Activated CD8-positive, alpha-beta T cell treated with anti-CD3 and anti-CD28 coated beads, Interleukin-2, amount 10 ng/mL, durations not matched to agents 7 days and 5 days (primary cell): ENCODE data around the gene CPHXL2. TPM values are rescaled to one million over a fixed set of nuclear protein-coding genes. Genes with fewer than 3 reads are reported as not detected.
A peak's percentile ranks its signal among the peaks of the same experiment; 100 is the strongest.

Experiments
- ATAC-seq: fragments of 150-1000 bp; cut with Tn5 transposase; one replicate; pipeline ENCODE4 v1.10.0; 2021; ENCODE audit warnings: moderate library complexity
- CTCF ChIA-PET: fragments of 350-600 bp; sonication (Branson Sonifier 250); formaldehyde crosslinking; loops from one replicate; lab custom pipeline; 2021; ENCODE audit warnings: antibody characterized with exemption; lab: Charles Lee
- POLR2A ChIA-PET: fragments of 350-600 bp; sonication (Branson Sonifier 250); formaldehyde crosslinking; loops from one replicate; lab custom pipeline; 2021; ENCODE audit warnings: antibody characterized with exemption; lab: Charles Lee
- DNase-seq: peaks from one replicate; pipeline ENCODE4 v3.0.0-alpha.2; 2020
- H3K27ac Mint-ChIP-seq: one replicate; pipeline ENCODE4 v1.8.0; 2021; ENCODE audit warnings: mild to moderate bottlenecking, mixed read lengths
- H3K27me3 Mint-ChIP-seq: one replicate; pipeline ENCODE4 v1.8.0; 2021; ENCODE audit warnings: low read depth, mixed read lengths
- H3K36me3 Mint-ChIP-seq: one replicate; pipeline ENCODE4 v1.8.0; 2021; ENCODE audit warnings: low read depth, mixed read lengths
- H3K4me1 Mint-ChIP-seq: one replicate; pipeline ENCODE4 v1.8.0; 2021; ENCODE audit warnings: low read depth, mixed read lengths
- H3K4me3 Mint-ChIP-seq: one replicate; pipeline ENCODE4 v1.8.0; 2021; ENCODE audit warnings: mild to moderate bottlenecking, mixed read lengths
- H3K9me3 Mint-ChIP-seq: one replicate; pipeline ENCODE4 v1.8.0; 2022; ENCODE audit warnings: mixed read lengths; ENCODE audit not compliant: insufficient read depth
- total RNA-seq, 2 experiments: library from RNA; stranded (reverse); gene quantifications; one replicate each; pipeline ENCODE4 v1.2.3, GENCODE V29; 2021

The CPHXL2 gene
- total RNA-seq, 2 experiments from 2014 or later: not detected

- H3K27me3 Mint-ChIP-seq: no peaks in the 10 kb centered on the region
- ChIA-PET POLR2A (interaction anchor here (0.7 to 3.7 kb wide), 2 partner anchors 11 to 29 kb away, joined by 3 to 88 read pairs; partner anchors contain the start of genes KARS1 and TERF2IP), CTCF (interaction anchor here (0.7 to 2.6 kb wide), 8 partner anchors 21 to 155 kb away, joined by 3 to 20 read pairs (median 6); no protein-coding TSS in a partner anchor)
- no peak for ATAC-seq
- H3K27ac Mint-ChIP-seq: peak overlapping the region; percentile 16
- H3K4me3 Mint-ChIP-seq: peak overlapping the region; percentile 3
- peaks cover 40% of the 10 kb centered on the region for H3K36me3 Mint-ChIP-seq
- peaks cover 33% of the 10 kb centered on the region for H3K4me1 Mint-ChIP-seq
- DNase-seq: peak; percentile 30
- H3K9me3 Mint-ChIP-seq: no peaks in the 10 kb centered on the region
Observed at GRCh38 chr16:75620326-75621169, 56.3 kb downstream of the CPHXL2 start.

GRCh38 chr16:75618780-75619179 is 58.0 kb downstream of the CPHXL2 start:
- ATAC-seq (no peak), DNase-seq (no peak)
- no peaks in the 10 kb centered on the region for H3K9me3 Mint-ChIP-seq
- ChIA-PET CTCF (interaction anchor here (2.0 kb wide), 1 partner anchor 102 kb away, joined by 7 read pairs; no protein-coding TSS in a partner anchor), POLR2A (interaction anchor here (0.6 kb wide), 1 partner anchor 19 kb away, joined by 4 read pairs; no protein-coding TSS in a partner anchor)
- peaks cover 44% of the 10 kb centered on the region for H3K36me3 Mint-ChIP-seq
- peaks cover 33% of the 10 kb centered on the region for H3K4me1 Mint-ChIP-seq
- peak overlapping the region; percentile 5 for H3K27ac Mint-ChIP-seq
- H3K4me3 Mint-ChIP-seq: no peak overlapping the region
- H3K27me3 Mint-ChIP-seq: no peaks in the 10 kb centered on the region

GRCh38 chr16:75617121-75617520 is 59.7 kb downstream of the CPHXL2 start:
- Mint-ChIP-seq H3K4me3 (no peak overlapping the region), H3K27me3 (no peaks in the 10 kb centered on the region), H3K4me1 (peaks cover 29% of the 10 kb centered on the region), H3K9me3 (no peaks in the 10 kb centered on the region), H3K36me3 (peaks cover 55% of the 10 kb centered on the region), H3K27ac (peak overlapping the region; percentile 79)
- DNase-seq (no peak), ATAC-seq (no peak)
- POLR2A ChIA-PET: no interaction called here
- CTCF ChIA-PET: no interaction called here

DNA sequence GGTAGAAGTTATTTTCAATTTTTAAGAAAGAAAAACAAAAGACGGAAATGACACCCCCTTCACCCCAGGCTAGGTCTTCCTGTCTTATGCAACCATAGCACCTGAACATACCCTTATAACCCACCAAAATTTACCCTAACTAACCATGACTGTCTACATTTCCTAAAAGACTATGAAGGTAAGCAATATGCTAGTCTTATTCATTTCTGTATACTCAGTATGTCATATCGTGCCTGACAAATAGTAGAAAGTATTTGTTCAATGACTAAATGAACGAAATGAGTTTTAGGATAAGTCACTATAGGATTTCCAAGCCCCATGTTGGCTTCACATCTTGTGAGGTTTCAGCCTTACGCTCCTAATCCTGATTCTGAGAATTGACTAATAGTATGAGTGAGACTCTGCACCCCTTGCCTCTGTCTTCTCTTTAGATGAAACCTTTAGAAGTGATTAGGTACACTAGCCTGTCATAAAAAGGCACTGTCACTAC is 60.2 kb downstream of the CPHXL2 start:
- no peaks in the 10 kb centered on the region for H3K9me3 Mint-ChIP-seq
- ATAC-seq (peak; percentile 15), DNase-seq (no peak)
- H3K27me3 Mint-ChIP-seq: no peaks in the 10 kb centered on the region
- H3K36me3 Mint-ChIP-seq: peaks cover 56% of the 10 kb centered on the region
- POLR2A ChIA-PET: interaction anchor here (2.0 kb wide), 1 partner anchor 31 kb away, joined by 4 read pairs; the partner anchor contains the start of genes KARS1 and TERF2IP
- H3K4me1 Mint-ChIP-seq: peaks cover 23% of the 10 kb centered on the region
- H3K27ac Mint-ChIP-seq: peak overlapping the region; percentile 79
- no peak overlapping the region for H3K4me3 Mint-ChIP-seq
- CTCF ChIA-PET: interaction anchor here (0.6 kb wide), 1 partner anchor 52 kb away, joined by 3 read pairs; no protein-coding TSS in a partner anchor

DNA sequence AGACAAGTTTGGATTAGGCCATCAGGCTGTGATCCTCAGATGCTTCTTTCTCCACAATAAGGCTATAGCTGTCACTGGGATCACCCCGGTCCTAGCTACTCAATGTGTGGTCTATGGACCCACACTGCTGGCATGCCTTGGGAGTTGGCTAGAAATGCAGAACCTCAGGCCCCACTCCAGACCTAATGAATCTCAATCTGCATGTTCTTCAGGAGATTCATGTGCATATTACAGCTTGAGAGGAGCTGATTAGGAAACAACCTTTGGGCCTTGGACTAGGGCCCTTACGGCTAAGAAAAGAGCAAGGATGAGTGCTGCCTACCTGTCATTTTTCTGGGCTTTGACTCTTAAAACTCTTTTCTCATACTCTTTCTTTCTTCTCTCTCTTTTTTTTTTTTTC is 61.2 kb downstream of the CPHXL2 start:
- DNase-seq: no peak
- H3K9me3 Mint-ChIP-seq: no peaks in the 10 kb centered on the region
- no peak overlapping the region for H3K4me3 Mint-ChIP-seq
- H3K36me3 Mint-ChIP-seq: peaks cover 59% of the 10 kb centered on the region
- no peaks in the 10 kb centered on the region for H3K27me3 Mint-ChIP-seq
- ChIA-PET POLR2A (interaction anchor here (1.3 to 2.0 kb wide), 2 partner anchors 29 to 32 kb away, joined by 3 to 4 read pairs; partner anchors contain the start of genes KARS1 and TERF2IP), CTCF (interaction anchor here (0.6 to 0.9 kb wide), 2 partner anchors 25 to 33 kb away, joined by 3 read pairs; partner anchors contain the start of gene TERF2IP)
- peaks cover 14% of the 10 kb centered on the region for H3K4me1 Mint-ChIP-seq
- ATAC-seq: no peak
- no peak overlapping the region for H3K27ac Mint-ChIP-seq

- Mint-ChIP-seq H3K36me3 (peaks cover 58% of the 10 kb centered on the region), H3K4me3 (no peak overlapping the region)
Observed at GRCh38 chr16:75614066-75614897, 62.5 kb downstream of the CPHXL2 start.

More at GRCh38 chr16:75614066-75614897, 62.5 kb downstream of the CPHXL2 start:
- DNase-seq (no peak), ATAC-seq (no peak)
- Mint-ChIP-seq H3K4me1 (peaks cover 9% of the 10 kb centered on the region), H3K27ac (no peak overlapping the region), H3K9me3 (no peaks in the 10 kb centered on the region), H3K27me3 (no peaks in the 10 kb centered on the region)
- POLR2A ChIA-PET: interaction anchor here (2.0 kb wide), 1 partner anchor 33 kb away, joined by 4 read pairs; the partner anchor contains the start of genes KARS1 and TERF2IP
- CTCF ChIA-PET: interaction anchor here (0.7 to 0.9 kb wide), 2 partner anchors 97 to 150 kb away, joined by 3 read pairs; no protein-coding TSS in a partner anchor

Other genes starting within 250 kb of the CPHXL2 start
- gene CFDP1, start 243.5 kb downstream of the CPHXL2 start, total RNA-seq: 10 to 100 TPM; 38.9 to 41.6 TPM
- 10 to 100 TPM; 30.2 to 31.1 TPM for gene TMEM170A, start 212.3 kb downstream of the CPHXL2 start, total RNA-seq
- gene CHST6, start 181.6 kb downstream of the CPHXL2 start, total RNA-seq: not detected
- gene CHST5, start 140.9 kb downstream of the CPHXL2 start, total RNA-seq: not detected
- gene TMEM231, start 120.8 kb downstream of the CPHXL2 start, total RNA-seq: 1 to 10 TPM; 2.1 to 2.3 TPM
- 10 to 100 TPM; 57.3 to 59.6 TPM for gene GABARAPL2, start 110.6 kb downstream of the CPHXL2 start, total RNA-seq
- 10 to 100 TPM; 51.8 to 51.9 TPM for gene ADAT1, start 53.7 kb downstream of the CPHXL2 start, total RNA-seq
- 100 to 1,000 TPM; 208 TPM for gene KARS1, start 29.3 kb downstream of the CPHXL2 start, total RNA-seq
- gene TERF2IP, start 29.2 kb downstream of the CPHXL2 start, total RNA-seq: 10 to 100 TPM; 61.4 to 63.2 TPM
- gene DUXB, start 24.5 kb upstream of the CPHXL2 start, total RNA-seq: not detected
- gene CPHXL, start 49.5 kb upstream of the CPHXL2 start, total RNA-seq: not detected